K562 (cell line): ENCODE data around the gene RMI1. TPM values are rescaled to one million over a fixed set of nuclear protein-coding genes. Genes with fewer than 3 reads are reported as not detected.
A peak's percentile ranks its signal among the peaks of the same experiment; 100 is the strongest.

Experiments used
- ATAC-seq: fragments of 200-7000 bp; cut with Tn5 transposase; 3 replicates; pipeline ENCODE4 v1.9.1; 2020; ENCODE audit warnings: moderate library complexity
- BruUV-seq: library from RNA; stranded (reverse); fragments of 400-500 nt; replicated peaks from 2 replicates; lab custom pipeline; 2021; lab: Mats Ljungman, UMichigan
- CTCF ChIA-PET: fragments of 300-600 bp; formaldehyde crosslinking; extraction: SDS; loops from one replicate; lab custom pipeline; 2021; ENCODE audit warnings: low intra/inter-chr PET ratio; lab: Yijun Ruan, JAX
- POLR2A ChIA-PET: fragments of 300-600, 350-650 bp; sonication (Branson Sonifier 250); formaldehyde crosslinking; extraction: SDS; loops from one replicate; lab custom pipeline; 2021; ENCODE audit warnings: antibody characterized with exemption, inconsistent platforms; lab: Yijun Ruan, JAX
- DNase-seq, 4 experiments: peaks; one replicate each; pipeline versions ENCODE4 v3.0.0 to v3.0.0-alpha.2; 2011 to 2018; ENCODE audit warnings: low spot score in 3 of 4, mixed read lengths in 3 of 4; ENCODE audit errors: extremely low read depth in 1 of 4
- FAIRE-seq: peaks from 2 replicates; lab custom pipeline; 2011; peaks lifted over from hg19 to GRCh38; lab: Jason Lieb, UNC
- H2AFZ ChIP-seq: 2 replicates; pipeline ENCODE4 v1.6.0; 2011; ENCODE audit warnings: low read depth, low read length, control low read depth, inconsistent platforms
- H3K27ac ChIP-seq: fragments of 200-600 bp; 3 replicates; pipeline ENCODE4 v1.8.0; 2011; ENCODE audit warnings: low read depth, mild to moderate bottlenecking, control low read depth, inconsistent platforms, low read length, moderate library complexity, mixed read lengths; ENCODE audit errors: extremely low read depth
- H3K27me3 ChIP-seq, 2 experiments: fragments of 300-600 bp in 1 of 2; 2 replicates in 1 of 2; 3 replicates in 1 of 2; pipeline versions ENCODE4 v1.6.0 to v1.8.0; 2011; ENCODE audit warnings: inconsistent platforms in 2 of 2, low read length in 2 of 2, mild to moderate bottlenecking in 1 of 2, mixed read lengths in 1 of 2, moderate library complexity in 1 of 2; ENCODE audit not compliant: control insufficient read depth in 2 of 2, insufficient read depth in 2 of 2
- H3K36me3 ChIP-seq: fragments of 300-600 bp; 3 replicates; pipeline ENCODE4 v1.8.0; 2011; ENCODE audit warnings: mild to moderate bottlenecking, low read length, inconsistent platforms; ENCODE audit not compliant: control insufficient read depth, insufficient read depth
- H3K4me1 ChIP-seq, 2 experiments: fragments of 200-600 bp in 1 of 2; replicated peaks in 1 of 2; 2 replicates in 1 of 2; 3 replicates in 1 of 2; pipeline versions ENCODE4 v1.5.1 to v1.8.0; 2011; ENCODE audit warnings: inconsistent platforms in 2 of 2, low read length in 2 of 2, mild to moderate bottlenecking in 1 of 2, mixed read lengths in 1 of 2, moderate library complexity in 1 of 2; ENCODE audit not compliant: control insufficient read depth in 2 of 2, insufficient read depth in 2 of 2
- H3K4me2 ChIP-seq: 2 replicates; pipeline ENCODE4 v1.6.1; 2011; ENCODE audit warnings: low read length, control low read depth, inconsistent platforms, mixed read lengths; ENCODE audit not compliant: insufficient read depth
- H3K4me3 ChIP-seq: fragments of 200-600 bp; sonication (generic), shearing (Covaris generic); 2 replicates; pipeline ENCODE4 v1.5.1; 2016; ENCODE audit warnings: control low read depth, inconsistent platforms
- H3K79me2 ChIP-seq: fragments of 200-600 bp; 3 replicates; pipeline ENCODE4 v1.8.0; 2011; ENCODE audit warnings: low read length, inconsistent platforms; ENCODE audit not compliant: control insufficient read depth, insufficient read depth
- H3K9ac ChIP-seq, 2 experiments: 2 replicates each; pipeline versions ENCODE4 v1.6.0 to v1.6.1; 2011; ENCODE audit warnings: low read depth in 2 of 2, low read length in 2 of 2, control low read depth in 1 of 2, inconsistent platforms in 1 of 2, mild to moderate bottlenecking in 1 of 2, mixed read lengths in 1 of 2; ENCODE audit not compliant: insufficient read depth in 1 of 2
- H3K9me1 ChIP-seq: one replicate; pipeline ENCODE4 v1.6.0; 2011; ENCODE audit warnings: inconsistent platforms, mild to moderate bottlenecking, low read length, moderate library complexity; ENCODE audit not compliant: control insufficient read depth, insufficient read depth
- H3K9me3 ChIP-seq: replicated peaks from 2 replicates; pipeline ENCODE4 v1.5.1; 2011; ENCODE audit warnings: low read depth, low read length, inconsistent platforms; ENCODE audit not compliant: control insufficient read depth, insufficient read depth
- H4K20me1 ChIP-seq: replicated peaks from 2 replicates; pipeline ENCODE4 v1.6.1; 2011; ENCODE audit warnings: low read length, inconsistent platforms, mixed read lengths; ENCODE audit not compliant: control insufficient read depth, insufficient read depth
- CEBPG ChIP-seq, 3 experiments: fragments of 200-800 bp in 1 of 3; sonication (Bioruptor generic) in 1 of 3; sonication (generic) in 1 of 3; formaldehyde crosslinking in 1 of 3; IDR thresholded peaks in 2 of 3; conservative IDR thresholded peaks in 1 of 3; 2 replicates each; pipeline versions ENCODE4 v1.6.1 to v1.8.0; 2016 to 2022; ENCODE audit warnings: missing compliant biosample characterization in 2 of 3, missing genetic modification characterization in 2 of 3, mild to moderate bottlenecking in 1 of 3, missing genetic modification reagents in 1 of 3
- HEY1 ChIP-seq: fragments of 250-450 bp; sonication (Bioruptor Pico); IDR thresholded peaks from 2 replicates; pipeline ENCODE4 v1.5.0; 2020; ENCODE audit warnings: mild to moderate bottlenecking, moderate library complexity, borderline replicate concordance
- NELFE ChIP-seq: IDR thresholded peaks from 2 replicates; pipeline ENCODE4 v1.6.1; 2011; ENCODE audit warnings: mild to moderate bottlenecking; ENCODE audit not compliant: insufficient read depth, insufficient read length
- SRSF1 ChIP-seq: fragments of 200-400 bp; formaldehyde crosslinking; IDR thresholded peaks from 2 replicates; pipeline ENCODE4 v1.6.1; 2017; ENCODE audit warnings: mild to moderate bottlenecking, low read depth, low read length, moderate library complexity
- TBP ChIP-seq: optimal IDR thresholded peaks from 2 replicates; pipeline ENCODE3; 2011; ENCODE audit warnings: low read depth, low read length, improper control_type of control experiment
- TFAP4 ChIP-seq: sonication (generic); formaldehyde crosslinking; IDR thresholded peaks from 2 replicates; pipeline ENCODE4 v1.8.0; 2022; ENCODE audit warnings: missing genetic modification reagents, mild to moderate bottlenecking, moderate library complexity, borderline replicate concordance
- XRCC4 ChIP-seq: IDR thresholded peaks from one replicate; pipeline ENCODE4 v1.6.1; 2011; ENCODE audit not compliant: insufficient read depth, insufficient read length; ENCODE audit errors: extremely low read depth
- ZNF589 ChIP-seq: fragments of 200-800 bp; sonication (Bioruptor generic); IDR thresholded peaks from 2 replicates; pipeline ENCODE4 v1.6.1; 2016; ENCODE audit warnings: low read depth, missing genetic modification characterization, missing compliant biosample characterization
- WGBS: fragments of 100-300 bp; shearing (Covaris generic); methylation state at CpG from one replicate; pipeline ENCODE4 v1.1.6; 2016; ENCODE audit warnings: low coverage, mixed read lengths; ENCODE audit not compliant: insufficient coverage; ENCODE audit errors: missing lambda C conversion rate; 5-methylcytosine and 5-hydroxymethylcytosine counted together
- in situ Hi-C: fragments of 300-500 bp; cut with MboI; formaldehyde crosslinking; loops from 4 replicates; pipeline ENCODE4 v1.15.0; 2018; ENCODE audit warnings: inconsistent platforms, mixed read lengths
- intact Hi-C: fragments of 100-400 bp; cut with micrococcal nuclease; formaldehyde crosslinking; loops from 2 replicates; pipeline ENCODE4 v1.14.2; 2022
- polyA plus RNA-seq, 8 experiments: library from polyadenylated mRNA; depleted of rRNA in 4 of 8; stranded (reverse) in 5 of 8; unstranded in 3 of 8; fragments of >200 nt; fragmentation: Nextera tagmentation in 2 of 8; fragmentation: Illumina TruSeq in 1 of 8; extraction: Ambion mirVana in 2 of 8; extraction: Trizol in 1 of 8; gene quantifications; 2 replicates each; pipeline versions ENCODE4 v1.2.1 to v1.2.3, GENCODE V29; 2011 to 2014; ENCODE audit warnings: inconsistent platforms in 1 of 8, missing spikeins in 1 of 8
- total RNA-seq, 7 experiments: library from RNA; depleted of rRNA in 6 of 7; stranded (reverse); fragments of >200 nt in 6 of 7; fragmentation: Illumina TruSeq in 2 of 7; extraction: Trizol in 2 of 7; gene quantifications; 2 replicates each; pipeline versions ENCODE4 v1.2.1 to v1.2.3, GENCODE V29; 2011 to 2021; ENCODE audit warnings: low replicate concordance in 1 of 7
- TF ChIP-seq, protein P1 (sequence below), 2 experiments: fragments of 450-650 bp; IDR thresholded peaks; 2 replicates each; pipeline ENCODE4 v1.6.1; 2018; ENCODE audit warnings: mild to moderate bottlenecking in 2 of 2, low read depth in 1 of 2; ENCODE audit not compliant: partially characterized antibody in 2 of 2
- TF ChIP-seq, protein P2 (sequence below): fragments of 250-450 bp; sonication (Bioruptor Pico); IDR thresholded peaks from 2 replicates; pipeline ENCODE4 v1.5.0; 2021; ENCODE audit warnings: mild to moderate bottlenecking, moderate library complexity

The RMI1 gene
- total and polyA plus RNA-seq, 9 of the 15 experiments (the other 6 are each of a cell fraction or from before 2014, with no cell fraction given) = 3.0 to 17.4 (median 10.6) TPM

- DNase-seq = no peak
- peaks cover 5% of the 10 kb centered on the region for H3K36me3 ChIP-seq
- in situ Hi-C loops (no loop called here), intact Hi-C loops (no loop called here)
- no peaks in the 10 kb centered on the region for H3K9me3 ChIP-seq
- BruUV-seq = no TSS peak
- FAIRE-seq = no peak
- no peak overlapping the region for H3K27ac ChIP-seq
- ChIA-PET CTCF (no interaction called here), POLR2A (interaction anchor here (0.6 to 1.9 kb wide), 4 partner anchors 9 to 18 kb away, joined by 3 to 16 read pairs (median 4); partner anchors contain the start of genes HNRNPK and RMI1)
- H3K4me1 ChIP-seq = peaks cover 0 to 7% of the 10 kb centered on the region in 2 experiments; a peak in 3 of 5 replicates
- H3K79me2 ChIP-seq = peaks cover 3% of the 10 kb centered on the region; the same call in 2 of the 3 replicates
- H3K4me3 ChIP-seq = no peak overlapping the region
- H3K27me3 ChIP-seq = no peaks in the 10 kb centered on the region
- no peak overlapping the region for H3K9ac ChIP-seq
- no peaks in the 10 kb centered on the region for H3K9me1 ChIP-seq
- H3K4me2 ChIP-seq = no peak overlapping the region
- WGBS = 6% methylated on average over 3 of the region's 3 CpGs
- no peak for ATAC-seq
- no peak overlapping the region for H2AFZ ChIP-seq
- no peaks in the 10 kb centered on the region for H4K20me1 ChIP-seq
- TF ChIP-seq TBP (no peak), HEY1 (CRISPR knock-in tag) (no peak), CEBPG (CRISPR knock-in tag; IDR thresholded peaks at IDR 0.05) (peak; percentile 53), CEBPG (tag; conservative IDR thresholded peaks at IDR 0.05 in 1 of 2, IDR thresholded peaks at IDR 0.05 in 1 of 2) (peak; percentile 62 to 86), ZNF589 (no peak), TFAP4 (no peak), SRSF1 (no peak), NELFE (no peak), XRCC4 (no peak)
- TF ChIP-seq, protein P1, sequence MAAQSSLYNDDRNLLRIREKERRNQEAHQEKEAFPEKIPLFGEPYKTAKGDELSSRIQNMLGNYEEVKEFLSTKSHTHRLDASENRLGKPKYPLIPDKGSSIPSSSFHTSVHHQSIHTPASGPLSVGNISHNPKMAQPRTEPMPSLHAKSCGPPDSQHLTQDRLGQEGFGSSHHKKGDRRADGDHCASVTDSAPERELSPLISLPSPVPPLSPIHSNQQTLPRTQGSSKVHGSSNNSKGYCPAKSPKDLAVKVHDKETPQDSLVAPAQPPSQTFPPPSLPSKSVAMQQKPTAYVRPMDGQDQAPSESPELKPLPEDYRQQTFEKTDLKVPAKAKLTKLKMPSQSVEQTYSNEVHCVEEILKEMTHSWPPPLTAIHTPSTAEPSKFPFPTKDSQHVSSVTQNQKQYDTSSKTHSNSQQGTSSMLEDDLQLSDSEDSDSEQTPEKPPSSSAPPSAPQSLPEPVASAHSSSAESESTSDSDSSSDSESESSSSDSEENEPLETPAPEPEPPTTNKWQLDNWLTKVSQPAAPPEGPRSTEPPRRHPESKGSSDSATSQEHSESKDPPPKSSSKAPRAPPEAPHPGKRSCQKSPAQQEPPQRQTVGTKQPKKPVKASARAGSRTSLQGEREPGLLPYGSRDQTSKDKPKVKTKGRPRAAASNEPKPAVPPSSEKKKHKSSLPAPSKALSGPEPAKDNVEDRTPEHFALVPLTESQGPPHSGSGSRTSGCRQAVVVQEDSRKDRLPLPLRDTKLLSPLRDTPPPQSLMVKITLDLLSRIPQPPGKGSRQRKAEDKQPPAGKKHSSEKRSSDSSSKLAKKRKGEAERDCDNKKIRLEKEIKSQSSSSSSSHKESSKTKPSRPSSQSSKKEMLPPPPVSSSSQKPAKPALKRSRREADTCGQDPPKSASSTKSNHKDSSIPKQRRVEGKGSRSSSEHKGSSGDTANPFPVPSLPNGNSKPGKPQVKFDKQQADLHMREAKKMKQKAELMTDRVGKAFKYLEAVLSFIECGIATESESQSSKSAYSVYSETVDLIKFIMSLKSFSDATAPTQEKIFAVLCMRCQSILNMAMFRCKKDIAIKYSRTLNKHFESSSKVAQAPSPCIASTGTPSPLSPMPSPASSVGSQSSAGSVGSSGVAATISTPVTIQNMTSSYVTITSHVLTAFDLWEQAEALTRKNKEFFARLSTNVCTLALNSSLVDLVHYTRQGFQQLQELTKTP (IDR thresholded peaks at IDR 0.05; ENCODE audit: low read depth in 1 of 2, partially characterized antibody in 2 of 2) = no peak
- TF ChIP-seq, protein P2, sequence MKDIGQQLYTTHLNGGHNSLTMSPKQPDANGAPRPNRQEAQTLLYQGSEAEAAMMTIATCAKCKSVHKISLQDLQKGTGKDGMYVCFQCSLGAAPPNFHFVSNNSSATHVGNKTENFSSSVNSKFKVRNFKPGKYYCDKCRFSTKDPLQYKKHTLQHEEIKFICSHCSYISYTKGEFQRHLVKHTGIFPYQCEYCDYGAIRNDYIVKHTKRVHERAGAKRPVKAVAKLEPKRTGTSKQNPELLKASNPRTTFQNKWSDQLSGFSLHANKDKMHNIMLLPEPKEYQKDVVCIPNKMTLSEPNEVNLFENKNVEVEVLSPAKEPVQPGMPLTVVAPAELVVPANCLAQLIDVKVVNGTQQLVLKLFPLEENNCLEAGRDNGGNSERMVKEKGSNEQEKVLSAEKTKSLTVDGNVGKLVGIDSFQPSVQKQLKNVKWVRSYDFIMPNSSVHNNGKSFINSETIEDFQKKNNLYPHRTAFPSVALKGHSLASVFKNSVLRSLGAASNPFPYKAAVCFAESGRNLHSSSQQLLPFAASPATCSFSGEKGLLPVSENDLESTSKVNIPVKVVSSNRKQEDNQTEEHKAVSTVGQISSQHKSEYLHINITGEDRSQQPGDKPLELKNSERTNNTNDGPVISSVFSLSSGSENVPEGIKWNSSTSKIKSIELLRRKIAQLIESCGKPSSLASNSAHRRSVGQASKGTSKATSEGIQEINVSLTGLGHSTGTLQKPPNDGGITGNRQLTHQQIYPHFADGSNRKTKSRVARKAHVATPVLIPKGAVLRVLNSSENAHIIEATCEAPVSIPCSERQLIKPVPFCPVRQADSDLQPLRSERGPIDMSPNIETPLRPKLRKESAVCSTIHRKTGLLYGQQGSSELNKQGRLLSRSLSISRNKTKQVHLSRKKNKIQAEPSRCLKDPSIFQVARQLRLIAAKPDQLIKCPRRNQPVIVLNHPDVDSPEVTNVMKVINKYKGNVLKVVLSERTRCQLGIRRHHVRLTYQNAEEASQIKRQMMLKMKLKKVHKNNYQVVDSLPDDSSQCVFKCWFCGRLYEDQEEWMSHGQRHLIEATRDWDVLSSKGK (CRISPR knock-in tag) = no peak
Observed at GRCh38 chr9:83962165-83962564, 18.4 kb upstream of the RMI1 start.
